Neuronal stem cell (in vitro differentiated cells): ENCODE measurements around the gene LGALS9C.
"Not testable (repeated sequence)": the region's sequence is repeated elsewhere in the genome, so short reads cannot be mapped to it uniquely, and the experiment has no call there.

Experiments used
- DNase-seq: peaks from one replicate; pipeline ENCODE4 v3.0.0-alpha.2; 2013; ENCODE audit warnings: low spot score
- H2AFZ ChIP-seq: one replicate; pipeline ENCODE4 v1.6.1; 2013; ENCODE audit warnings: mild to moderate bottlenecking, low read length, inconsistent platforms
- H2AK5ac ChIP-seq: 2 replicates; pipeline ENCODE4 v1.6.1; 2013; ENCODE audit warnings: low read depth, mild to moderate bottlenecking, inconsistent platforms, low read length, moderate library complexity, mixed read lengths
- H2BK120ac ChIP-seq: 2 replicates; pipeline ENCODE4 v1.6.1; 2013; ENCODE audit warnings: low read depth, mild to moderate bottlenecking, inconsistent platforms, low read length, moderate library complexity, mixed read lengths
- H2BK12ac ChIP-seq: one replicate; pipeline ENCODE4 v1.6.1; 2013; ENCODE audit warnings: low read length, inconsistent platforms
- H2BK15ac ChIP-seq: 2 replicates; pipeline ENCODE4 v1.6.1; 2013; ENCODE audit warnings: mild to moderate bottlenecking, low read length, inconsistent platforms, mixed read lengths
- H2BK5ac ChIP-seq: one replicate; pipeline ENCODE4 v1.6.1; 2013; ENCODE audit warnings: inconsistent platforms, mild to moderate bottlenecking, low read length, moderate library complexity
- H3K14ac ChIP-seq: one replicate; pipeline ENCODE4 v1.6.1; 2013; ENCODE audit warnings: low read length, inconsistent platforms
- H3K18ac ChIP-seq: 2 replicates; pipeline ENCODE4 v1.6.1; 2013; ENCODE audit warnings: low read length, inconsistent platforms
- H3K23ac ChIP-seq: 2 replicates; pipeline ENCODE4 v1.6.1; 2013; ENCODE audit warnings: low read depth, mild to moderate bottlenecking, mixed read lengths, low read length, inconsistent platforms; ENCODE audit not compliant: poor library complexity
- H3K27ac ChIP-seq: replicated peaks from 3 replicates; pipeline ENCODE4 v1.5.1; 2013; ENCODE audit warnings: low read length, inconsistent platforms
- H3K27me3 ChIP-seq, 3 experiments: 2 replicates each; pipeline ENCODE4 v1.6.1; 2013; ENCODE audit warnings: low read length in 3 of 3, mild to moderate bottlenecking in 2 of 3, inconsistent platforms in 1 of 3, low read depth in 1 of 3, mixed read lengths in 1 of 3, moderate library complexity in 1 of 3; ENCODE audit not compliant: control insufficient read depth in 3 of 3, insufficient read depth in 3 of 3
- H3K36me3 ChIP-seq, 2 donors: replicated peaks in 1 of 2; 2 replicates each; pipeline ENCODE4 v1.6.1; 2013; ENCODE audit warnings: low read length in 2 of 2; ENCODE audit not compliant: control insufficient read depth in 2 of 2, insufficient read depth in 2 of 2
- H3K4ac ChIP-seq: 2 replicates; pipeline ENCODE4 v1.6.1; 2013; ENCODE audit warnings: inconsistent platforms, mild to moderate bottlenecking, low read length, moderate library complexity
- H3K4me1 ChIP-seq, 2 donors: 1 replicate in 1 of 2; 2 replicates in 1 of 2; pipeline ENCODE4 v1.6.1; 2013; ENCODE audit warnings: low read length in 2 of 2, low read depth in 1 of 2; ENCODE audit not compliant: control insufficient read depth in 2 of 2, insufficient read depth in 1 of 2
- H3K4me2 ChIP-seq: one replicate; pipeline ENCODE4 v1.6.1; 2013; ENCODE audit warnings: mild to moderate bottlenecking, low read length, inconsistent platforms; ENCODE audit not compliant: insufficient read depth, poor library complexity, severe bottlenecking
- H3K4me3 ChIP-seq, 2 donors: 2 replicates each; pipeline ENCODE4 v1.5.1; 2013; ENCODE audit warnings: low read length in 2 of 2, mild to moderate bottlenecking in 2 of 2, inconsistent platforms in 1 of 2, moderate library complexity in 1 of 2
- H3K79me1 ChIP-seq: one replicate; pipeline ENCODE4 v1.6.1; 2013; ENCODE audit warnings: low read depth, mild to moderate bottlenecking, inconsistent platforms, low read length, moderate library complexity
- H3K9ac ChIP-seq: one replicate; pipeline ENCODE4 v1.6.1; 2013; ENCODE audit warnings: mild to moderate bottlenecking, low read depth, low read length, inconsistent platforms; ENCODE audit not compliant: poor library complexity
- H3K9me3 ChIP-seq, 2 donors: replicated peaks in 1 of 2; 2 replicates each; pipeline versions ENCODE3 to v1.6.1; 2013; ENCODE audit warnings: low read length in 2 of 2, mild to moderate bottlenecking in 2 of 2, inconsistent platforms in 1 of 2, low read depth in 1 of 2, mixed read lengths in 1 of 2, moderate library complexity in 1 of 2; ENCODE audit not compliant: control insufficient read depth in 2 of 2, insufficient read depth in 1 of 2
- H4K8ac ChIP-seq: one replicate; pipeline ENCODE4 v1.6.1; 2013; ENCODE audit warnings: low read depth, mild to moderate bottlenecking, inconsistent platforms, low read length, moderate library complexity
- H4K91ac ChIP-seq: one replicate; pipeline ENCODE4 v1.6.1; 2013; ENCODE audit warnings: low read length, low read depth, mild to moderate bottlenecking, inconsistent platforms; ENCODE audit not compliant: poor library complexity
- WGBS, 2 donors: extraction: QIAGEN DNeasy Blood & Tissue Kit; methylation state at CpG; one replicate each; pipeline ENCODE4 v1.1.7; 2013; ENCODE audit warnings: missing lambda C conversion rate in 2 of 2, mixed read lengths in 1 of 2; ENCODE audit not compliant: insufficient read length in 2 of 2, insufficient replicate concordance in 1 of 2; ENCODE audit errors: extremely low coverage in 2 of 2; 5-methylcytosine and 5-hydroxymethylcytosine counted together

The LGALS9C gene

DNA sequence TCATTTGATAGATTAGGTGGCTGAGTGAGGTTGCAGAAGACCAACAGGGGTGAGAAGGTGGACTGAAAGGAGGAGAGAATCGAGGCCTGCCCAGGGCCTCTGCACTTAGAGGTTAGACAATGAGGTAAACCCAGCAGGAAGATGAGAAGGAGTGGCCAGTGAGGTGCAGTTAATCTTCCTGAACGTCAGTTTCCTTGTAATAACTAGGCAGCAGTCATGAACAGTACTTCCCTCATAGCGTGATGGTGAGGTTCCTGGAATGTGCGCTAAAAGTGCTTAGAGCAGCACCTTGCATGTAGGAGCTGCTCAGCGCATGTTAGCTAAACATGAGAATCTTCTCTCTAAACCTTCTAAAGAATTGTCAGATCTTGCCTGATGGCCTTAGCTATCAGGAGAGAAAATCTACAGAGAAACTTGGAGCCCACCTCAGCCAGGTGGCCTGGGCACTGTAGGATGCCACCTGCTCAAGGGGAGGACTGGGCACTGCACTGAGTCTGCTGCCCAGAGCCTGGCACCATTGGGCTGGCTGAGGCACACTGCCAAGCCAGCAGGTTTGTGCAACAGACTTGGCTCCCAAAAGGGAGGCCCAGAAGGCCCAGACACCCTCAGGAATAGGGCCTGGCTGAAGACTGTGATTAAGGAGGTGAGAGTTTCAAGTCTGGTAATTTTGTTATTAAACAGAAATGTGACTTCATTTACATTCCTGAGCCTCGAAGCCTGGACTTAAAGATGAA, 10.2 kb upstream of the LGALS9C start:
- H4K91ac ChIP-seq, H3K27ac ChIP-seq, H2BK15ac ChIP-seq, H3K27me3 ChIP-seq, H2BK120ac ChIP-seq, H2BK5ac ChIP-seq, H3K4ac ChIP-seq, H3K9ac ChIP-seq, DNase-seq, H2AFZ ChIP-seq, H3K4me2 ChIP-seq, H3K4me3 ChIP-seq, H3K9me3 ChIP-seq, H2AK5ac ChIP-seq, H4K8ac ChIP-seq, H3K4me1 ChIP-seq, H3K18ac ChIP-seq, H3K79me1 ChIP-seq, H3K14ac ChIP-seq, H3K23ac ChIP-seq, H2BK12ac ChIP-seq, H3K36me3 ChIP-seq: not testable (repeated sequence)
- WGBS, 2 donors, result no CpG with 5 or more reads among the region's 6 CpGs

DNA sequence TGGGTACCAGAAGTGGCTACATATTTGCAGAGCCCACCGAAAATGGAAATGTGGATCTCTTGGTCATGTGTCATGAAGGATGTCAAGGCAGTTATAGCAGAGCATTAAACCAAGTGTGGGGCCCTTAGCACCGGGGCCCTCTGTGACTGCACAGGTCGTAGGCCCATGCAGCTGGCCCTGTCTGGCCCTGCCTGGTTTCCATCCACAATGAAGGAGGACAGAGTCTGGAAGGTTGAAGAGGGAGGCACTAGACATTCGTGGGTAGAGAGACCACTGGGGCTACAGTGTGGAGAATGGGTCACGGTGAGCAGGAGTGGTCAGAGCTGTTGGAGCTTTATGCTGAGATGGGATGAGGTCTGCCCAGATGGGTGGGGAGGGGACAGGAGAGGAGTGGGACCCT, 9.6 kb upstream of the LGALS9C start:
- not testable (repeated sequence) for H3K27me3 ChIP-seq, H3K4me3 ChIP-seq, H3K27ac ChIP-seq, H2BK120ac ChIP-seq, H3K23ac ChIP-seq, H2AK5ac ChIP-seq, H3K4me1 ChIP-seq, H2AFZ ChIP-seq, H3K4me2 ChIP-seq, H3K36me3 ChIP-seq, H2BK5ac ChIP-seq, H3K9me3 ChIP-seq, H2BK12ac ChIP-seq, H3K14ac ChIP-seq, H4K8ac ChIP-seq, H3K79me1 ChIP-seq, H3K4ac ChIP-seq, DNase-seq, H4K91ac ChIP-seq, H3K18ac ChIP-seq, H3K9ac ChIP-seq, H2BK15ac ChIP-seq
- no CpG with 5 or more reads among the region's 5 CpGs for WGBS, 2 donors

DNA sequence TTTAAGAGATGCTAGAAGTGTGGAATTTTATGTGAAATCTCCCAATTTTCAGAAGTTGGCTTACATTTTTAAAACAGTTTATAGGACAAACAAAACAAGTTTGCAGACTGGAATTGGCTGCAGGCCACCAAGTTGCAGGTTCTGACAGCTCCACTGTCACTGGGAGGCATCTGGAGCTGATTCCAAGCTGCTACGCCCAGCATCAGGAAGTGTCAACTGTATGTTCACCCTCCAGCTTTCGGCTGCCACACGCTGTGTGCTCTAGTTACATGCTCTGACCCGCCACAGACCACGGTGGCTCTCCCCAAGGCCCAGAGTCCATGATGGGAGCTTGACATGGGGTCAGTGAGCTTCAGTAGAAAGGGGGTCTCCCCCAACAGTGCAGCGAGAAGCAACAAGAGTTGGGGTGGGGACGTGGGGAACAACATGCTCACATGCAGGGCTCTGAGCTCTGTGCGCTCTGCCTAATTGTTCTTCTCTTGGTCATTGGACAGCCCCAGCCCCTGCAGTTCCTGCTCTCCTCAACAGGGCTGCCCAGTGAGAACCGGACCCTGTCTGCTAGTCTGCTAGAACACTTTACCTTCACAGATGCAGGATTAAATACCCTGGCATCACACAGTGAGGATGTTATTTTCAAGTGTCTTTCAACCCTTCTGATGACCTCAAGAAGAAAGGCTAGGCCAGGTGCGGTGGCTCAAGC, 8.0 kb upstream of the LGALS9C start:
- H3K27ac ChIP-seq, H4K91ac ChIP-seq, DNase-seq, H3K18ac ChIP-seq, H3K36me3 ChIP-seq, H2BK120ac ChIP-seq, H3K27me3 ChIP-seq, H2BK15ac ChIP-seq, H3K4me3 ChIP-seq, H2AFZ ChIP-seq, H2AK5ac ChIP-seq, H3K9me3 ChIP-seq, H3K9ac ChIP-seq, H3K14ac ChIP-seq, H4K8ac ChIP-seq, H3K4me1 ChIP-seq, H3K4ac ChIP-seq, H3K79me1 ChIP-seq, H2BK12ac ChIP-seq, H2BK5ac ChIP-seq, H3K23ac ChIP-seq, H3K4me2 ChIP-seq: not testable (repeated sequence)
- WGBS, 2 donors, result no CpG with 5 or more reads among the region's 10 CpGs

DNA sequence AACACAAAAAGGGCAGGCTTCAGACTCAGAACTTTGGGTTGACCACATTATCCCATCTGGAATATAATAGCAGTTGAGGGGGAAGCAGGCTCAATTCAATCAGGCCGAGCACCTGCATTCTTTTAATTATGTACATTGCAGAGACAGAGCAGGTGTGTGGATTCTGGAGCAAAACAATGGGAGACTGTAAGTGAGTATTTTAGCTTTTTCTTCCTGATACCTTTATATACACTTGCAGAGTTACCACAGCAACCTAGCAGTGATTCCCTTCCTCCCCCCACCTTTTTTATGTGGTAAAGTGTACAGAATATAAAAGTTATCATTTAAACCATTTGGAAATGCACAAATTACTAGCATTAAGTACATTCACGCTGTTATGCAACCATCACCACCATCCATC, 6.8 kb upstream of the LGALS9C start:
- not testable (repeated sequence) for H3K4ac ChIP-seq

More for the DNA sequence above, 6.8 kb upstream of the LGALS9C start:
- H3K4me1 ChIP-seq, H3K4me3 ChIP-seq, H3K79me1 ChIP-seq, H4K91ac ChIP-seq, H3K9me3 ChIP-seq, DNase-seq, H2BK5ac ChIP-seq, H3K9ac ChIP-seq, H4K8ac ChIP-seq, H3K4me2 ChIP-seq, H2BK12ac ChIP-seq, H3K27me3 ChIP-seq, H3K14ac ChIP-seq, H3K23ac ChIP-seq, H3K36me3 ChIP-seq, H2BK120ac ChIP-seq, H2AFZ ChIP-seq, H3K18ac ChIP-seq, H3K27ac ChIP-seq, H2AK5ac ChIP-seq, H2BK15ac ChIP-seq: not testable (repeated sequence)
- WGBS, 2 donors, result no CpG with 5 or more reads among the region's 2 CpGs
